HG03571 (cell line): ENCODE data around the gene TMEM91.
"Not testable (repeated sequence)": the region's sequence is repeated elsewhere in the genome, so short reads cannot be mapped to it uniquely, and the experiment has no call there.

Source experiments
- ATAC-seq: cut with Tn5 transposase; IDR thresholded peaks from one replicate; pipeline ENCODE4 v1.9.1; 2021; ENCODE audit not compliant: unreplicated experiment

TMEM91 gene

DNA sequence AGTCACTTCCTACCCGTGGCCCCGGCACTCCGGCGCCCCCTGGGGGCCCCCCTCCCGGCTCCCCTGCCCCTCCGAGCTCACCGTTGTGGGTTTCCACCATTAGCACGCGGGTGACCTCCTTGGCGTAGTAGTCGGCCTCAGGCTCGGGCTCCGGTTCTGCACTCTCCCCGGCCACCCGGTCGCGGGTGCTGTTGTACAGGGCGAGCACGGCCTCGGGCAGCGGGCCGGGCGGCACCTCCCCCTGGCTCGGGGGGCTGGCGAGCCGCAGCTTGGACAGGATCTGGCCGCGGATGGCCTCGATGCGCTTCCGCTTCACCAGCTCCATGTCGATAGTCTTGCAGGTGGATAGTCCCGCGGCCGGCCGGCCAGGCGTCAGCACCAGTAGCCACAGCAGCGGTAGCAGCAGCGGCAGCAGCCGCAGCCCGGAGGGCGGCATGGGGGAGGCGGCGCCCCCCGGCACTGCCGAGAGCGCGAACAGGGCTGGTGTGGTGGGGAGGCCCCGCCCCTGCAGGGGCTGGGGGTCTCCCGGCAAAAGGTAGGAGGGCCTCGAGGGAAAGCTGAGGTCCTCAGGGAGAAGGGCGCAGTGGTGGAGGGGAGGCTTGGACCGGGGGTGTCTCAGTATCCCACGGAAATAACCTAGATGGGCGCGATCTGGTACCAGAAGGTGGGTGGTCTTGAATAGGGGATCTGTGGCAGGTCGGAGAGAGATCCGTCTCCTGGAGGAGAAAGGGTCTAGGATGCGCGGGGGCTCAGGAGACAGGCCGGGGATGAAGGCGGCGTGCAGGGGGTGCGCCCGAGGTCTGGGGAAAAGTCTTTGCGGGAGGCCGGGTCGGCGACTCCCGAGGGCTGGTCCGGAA, 23.5 kb upstream of the TMEM91 start:
- ATAC-seq = no peak

DNA sequence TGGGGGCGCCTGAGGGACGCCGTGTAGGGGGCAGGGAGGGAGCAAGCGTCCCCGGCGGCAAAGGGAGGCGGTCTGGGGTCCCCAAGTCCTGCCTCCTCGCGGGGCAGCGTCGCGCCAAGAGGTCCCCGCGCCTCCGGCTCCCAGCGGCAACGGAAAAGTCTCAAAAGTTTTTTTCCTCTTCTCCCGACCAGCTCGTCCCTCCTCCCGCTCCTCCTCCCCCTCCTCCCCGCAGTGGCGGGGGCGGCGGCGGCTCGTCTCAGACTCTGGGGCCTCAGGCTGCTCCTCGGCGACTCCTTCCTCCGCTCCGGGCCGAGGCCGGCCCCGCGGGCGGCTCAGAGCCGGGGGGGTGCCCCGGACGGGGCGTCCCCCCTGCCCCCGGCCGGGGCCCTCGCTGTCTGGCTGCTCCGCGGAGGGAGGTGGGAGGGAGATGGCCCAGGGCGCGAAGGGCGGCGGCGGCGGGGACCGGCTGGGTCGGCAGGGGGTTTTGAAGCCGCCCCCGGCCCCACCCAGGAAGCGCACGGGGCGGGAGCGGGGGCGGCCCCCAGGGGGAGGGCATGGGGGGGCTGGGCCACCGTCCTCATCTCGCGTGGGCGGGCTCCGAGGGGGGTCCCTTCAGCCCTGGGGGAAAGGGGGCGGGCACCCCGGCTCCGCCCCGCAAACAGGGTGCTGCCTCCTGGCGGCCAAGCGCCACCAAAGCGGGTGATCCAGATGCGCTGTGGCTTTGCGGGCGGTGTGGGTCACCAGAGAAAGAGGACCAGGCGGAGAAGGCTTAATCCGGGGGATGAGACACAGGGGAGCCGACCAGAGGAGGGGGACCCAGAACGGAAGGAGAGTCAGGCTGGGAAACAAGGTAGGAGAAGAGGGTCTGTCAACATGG, 22.6 kb upstream of the TMEM91 start, which contains the start of gene TGFB1:
TGFB1 (minus strand) TSS at position 457 of the 877 bp plus-strand sequence. CDS start 878 bp downstream, outside the sequence.
- peak; percentile 37 for ATAC-seq

DNA sequence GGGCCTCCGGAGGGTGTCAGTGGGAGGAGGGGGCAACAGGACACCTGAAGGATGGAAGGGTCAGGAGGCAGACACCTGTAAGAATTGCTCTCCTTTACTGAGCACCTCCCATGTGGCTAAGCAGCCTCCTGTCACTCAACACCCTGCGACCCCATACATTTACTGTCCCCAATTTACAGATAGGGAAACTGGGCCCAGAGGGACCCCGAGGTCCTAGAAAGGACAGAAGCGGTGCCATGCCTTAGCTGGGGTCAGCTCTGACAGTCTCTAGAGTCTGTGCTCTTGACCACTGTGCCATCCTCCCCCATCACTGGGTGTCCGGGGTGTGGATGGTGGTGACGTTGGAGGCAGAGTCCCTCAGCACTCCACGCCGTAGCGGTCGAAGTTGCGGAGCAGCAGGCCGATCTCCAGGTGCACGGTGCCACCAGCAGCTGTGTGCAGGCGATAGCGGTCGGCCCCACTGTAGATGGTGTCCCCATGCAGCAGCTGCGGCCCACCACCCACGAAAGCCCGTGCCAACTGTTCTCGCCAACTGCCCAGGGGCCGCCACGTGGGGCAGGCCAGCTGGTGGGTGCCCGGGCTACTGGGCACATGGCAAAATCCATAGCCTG, 21.9 kb upstream of the TMEM91 start:
- ATAC-seq = no peak

DNA sequence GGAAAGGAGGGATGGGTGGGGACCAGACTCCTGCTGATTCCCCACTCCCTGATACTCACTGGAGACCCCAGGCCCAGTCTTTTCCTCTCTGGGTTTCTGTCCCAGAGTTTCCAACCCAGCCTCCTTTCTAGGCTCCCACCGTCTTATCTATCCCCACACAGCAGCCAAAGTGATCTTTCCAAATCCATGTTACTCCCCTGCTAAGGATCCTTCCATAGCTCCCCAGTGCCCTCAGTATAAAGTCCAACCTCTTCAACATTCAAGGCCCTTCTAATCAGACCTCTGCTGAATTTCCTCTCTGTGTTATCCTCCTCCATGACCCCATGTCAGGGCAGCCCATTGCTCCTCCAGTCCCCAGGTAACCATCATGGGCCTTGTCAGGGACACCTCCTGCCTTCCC, 21.3 kb upstream of the TMEM91 start:
- ATAC-seq = no peak

DNA sequence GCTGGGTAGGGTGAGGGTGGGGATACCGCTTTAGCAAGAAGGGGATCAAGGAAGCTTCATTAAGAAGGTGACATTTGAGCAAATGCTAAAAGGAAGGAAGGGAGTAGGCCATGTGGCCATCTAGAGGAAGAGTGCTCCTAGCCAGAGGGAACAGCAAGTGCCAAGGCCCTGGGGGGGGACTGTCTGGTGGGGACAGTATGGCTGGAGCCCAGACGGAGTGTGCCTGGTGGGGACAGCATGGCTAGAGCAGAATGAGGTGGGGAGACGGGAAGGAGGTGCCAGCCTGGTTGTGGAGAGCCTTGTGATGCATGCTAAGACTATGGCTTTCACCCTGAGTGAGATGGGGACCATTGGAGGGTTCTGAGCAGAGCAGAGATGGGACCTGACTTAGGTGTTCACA, 20.5 kb upstream of the TMEM91 start:
- ATAC-seq = no peak

GRCh38 chr19:41356984-41357739, 19.2 kb upstream of the TMEM91 start:
- no peak for ATAC-seq

- no peak for ATAC-seq
Measured at GRCh38 chr19:41357746-41358145, 18.6 kb upstream of the TMEM91 start.

GRCh38 chr19:41359741-41360140, 16.6 kb upstream of the TMEM91 start:
- ATAC-seq = no peak

GRCh38 chr19:41362143-41362847, 14.0 kb upstream of the TMEM91 start:
- ATAC-seq = no peak

- no peak for ATAC-seq
Measured at GRCh38 chr19:41363371-41363752, 13.0 kb upstream of the TMEM91 start.

DNA sequence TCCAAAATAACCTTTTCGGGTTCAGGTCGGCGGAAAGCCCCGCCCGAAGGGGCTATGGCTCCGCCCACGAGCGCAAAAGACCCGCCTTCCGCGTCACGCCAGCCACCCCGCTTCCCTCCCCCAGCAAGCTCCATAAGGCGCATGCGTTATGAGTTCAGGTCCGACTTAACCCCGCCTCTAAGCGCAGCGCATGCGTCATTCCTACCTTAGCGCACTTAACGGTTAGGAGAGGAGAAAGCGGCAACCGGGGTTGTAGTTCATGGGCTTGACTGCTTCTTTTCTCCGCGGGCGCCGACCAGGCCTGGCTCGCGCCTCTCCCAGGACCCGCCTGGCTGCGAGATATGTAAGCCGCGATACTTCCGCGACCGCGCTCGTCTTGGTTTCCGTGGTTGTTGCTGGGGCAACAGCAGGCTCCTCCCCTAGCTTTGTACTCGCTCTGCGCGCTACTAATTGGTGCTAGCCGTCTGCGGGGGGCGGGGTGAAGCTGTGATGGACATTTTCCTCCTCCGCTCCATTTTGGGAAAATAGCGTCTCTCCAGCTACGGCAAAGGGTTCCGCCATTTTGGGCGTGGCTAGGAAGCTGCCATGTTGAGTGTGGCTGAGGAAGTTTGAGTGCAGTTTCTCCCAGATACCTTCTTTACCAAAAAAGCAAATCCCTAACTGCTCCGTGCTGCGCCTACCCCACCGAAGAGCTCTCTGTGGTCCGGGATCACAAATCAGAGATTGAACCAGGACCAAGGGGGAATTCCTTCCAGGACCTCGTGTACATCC, 12.4 kb upstream of the TMEM91 start, which contains the start of gene B9D2:
B9D2 (minus strand) TSS at position 397 of the 771 bp plus-strand sequence. CDS start 630 bp downstream, outside the sequence.
- ATAC-seq = peak; percentile 70

DNA sequence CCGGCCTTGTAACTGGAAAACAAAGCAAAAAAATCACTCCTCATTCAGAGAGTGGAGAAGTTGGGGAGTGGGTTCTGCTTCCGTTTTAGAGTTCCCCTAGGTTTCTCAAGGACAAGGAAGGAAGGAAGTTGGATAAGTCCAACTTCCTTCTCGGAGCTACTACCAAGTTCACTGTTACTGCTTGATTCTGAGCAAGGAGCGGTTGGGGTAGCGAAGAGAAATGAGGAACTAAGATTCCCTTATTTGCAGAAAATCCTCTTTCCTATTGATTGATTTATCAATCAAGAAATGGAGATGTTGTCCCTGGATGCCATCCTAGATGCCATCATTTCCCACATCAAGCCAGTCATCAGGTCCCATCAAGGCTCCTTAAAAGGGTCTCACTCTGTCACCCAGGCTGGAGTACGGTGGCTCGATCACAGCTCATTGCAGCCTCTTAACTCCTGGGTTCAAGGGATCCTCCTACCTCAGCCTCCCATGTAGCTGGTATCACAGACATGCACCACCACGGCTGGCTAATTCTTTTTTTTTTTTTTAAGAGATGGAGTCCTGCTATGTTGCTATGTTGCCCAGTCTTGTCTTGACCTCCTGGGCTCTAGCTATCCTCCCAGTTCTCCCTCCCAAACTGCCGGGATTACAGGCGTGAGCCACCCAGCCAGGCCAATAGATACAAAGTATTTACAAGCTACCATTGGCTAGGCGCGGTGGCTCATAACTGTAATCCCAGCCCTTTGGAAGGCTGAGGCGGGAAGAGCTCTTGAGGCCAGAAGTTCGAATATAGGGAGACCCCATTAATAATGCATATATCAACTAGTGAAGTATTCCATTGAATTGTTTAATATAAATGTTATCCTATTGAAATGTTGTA, 11.6 kb upstream of the TMEM91 start:
- ATAC-seq = no peak

- ATAC-seq = no peak
Measured at GRCh38 chr19:41366089-41366488, 10.2 kb upstream of the TMEM91 start.

DNA sequence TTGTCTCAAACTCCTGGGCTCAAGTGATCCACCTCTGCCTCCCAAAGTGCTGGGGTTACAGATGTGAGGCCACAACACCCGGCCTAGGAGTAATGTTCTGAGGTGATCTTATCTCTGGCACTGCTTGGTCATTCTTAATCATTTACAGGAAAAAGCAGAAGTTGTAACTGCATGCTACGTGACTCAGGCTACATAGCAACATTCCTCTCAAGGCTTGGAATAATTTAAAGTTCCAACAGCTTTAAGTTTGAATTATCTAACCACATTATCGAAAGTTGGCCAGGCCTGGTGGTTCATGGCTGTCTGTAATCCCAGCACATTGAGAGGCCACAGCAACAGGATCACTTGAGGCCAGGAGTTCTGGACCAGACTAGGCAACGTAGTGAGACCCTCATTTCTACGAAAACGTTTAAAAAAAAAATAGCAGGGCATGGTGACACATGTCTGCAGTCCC, 8.5 kb upstream of the TMEM91 start:
- ATAC-seq = no peak

DNA sequence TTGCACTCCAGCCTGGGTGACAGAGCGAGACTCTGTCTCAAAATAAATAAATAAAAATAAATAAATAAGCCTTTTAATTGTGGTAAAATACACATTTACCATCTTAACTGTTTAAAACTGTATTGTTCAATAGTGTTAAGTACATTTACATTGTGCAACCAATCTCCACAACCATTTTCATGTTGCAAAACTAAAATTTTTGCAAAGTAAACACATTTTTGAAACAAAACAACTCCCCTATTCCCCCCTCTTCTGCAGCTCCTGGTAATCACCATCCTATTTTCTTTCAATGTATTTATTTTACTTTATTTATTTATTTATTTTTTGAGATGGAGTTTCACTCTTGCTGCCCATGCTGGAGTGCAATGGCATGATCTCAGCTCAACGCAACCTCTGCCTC, 6.6 kb upstream of the TMEM91 start:
- no peak for ATAC-seq

GRCh38 chr19:41371119-41371518, 5.2 kb upstream of the TMEM91 start:
- not testable (repeated sequence) for ATAC-seq

GRCh38 chr19:41371541-41371940, 4.8 kb upstream of the TMEM91 start:
- no peak for ATAC-seq

GRCh38 chr19:41372501-41372900, 3.8 kb upstream of the TMEM91 start:
- no peak for ATAC-seq
